Glutamatergic neuron (in vitro differentiated cells): ENCODE data around the gene GNPTAB. TPM values are rescaled to one million over a fixed set of nuclear protein-coding genes. Genes with fewer than 3 reads are reported as not detected.

Experiments
- DNase-seq: peaks from one replicate; pipeline ENCODE4 v3.0.0; 2022
- H3K27ac Mint-ChIP-seq: one replicate; pipeline ENCODE4 v1.8.0; 2020; ENCODE audit warnings: mild to moderate bottlenecking, mixed read lengths, inconsistent platforms; ENCODE audit not compliant: unreplicated experiment
- H3K27me3 Mint-ChIP-seq: one replicate; pipeline ENCODE4 v1.8.0; 2020; ENCODE audit warnings: mild to moderate bottlenecking, moderate library complexity, mixed read lengths, inconsistent platforms; ENCODE audit not compliant: unreplicated experiment
- H3K36me3 Mint-ChIP-seq: one replicate; pipeline ENCODE4 v1.8.0; 2020; ENCODE audit warnings: mild to moderate bottlenecking, mixed read lengths, inconsistent platforms; ENCODE audit not compliant: unreplicated experiment
- H3K4me1 Mint-ChIP-seq: one replicate; pipeline ENCODE4 v1.8.0; 2020; ENCODE audit warnings: mild to moderate bottlenecking, low read depth, mixed read lengths, inconsistent platforms; ENCODE audit not compliant: unreplicated experiment
- H3K4me3 Mint-ChIP-seq: one replicate; pipeline ENCODE4 v1.8.0; 2020; ENCODE audit warnings: mild to moderate bottlenecking, mixed read lengths, inconsistent platforms; ENCODE audit not compliant: unreplicated experiment
- H3K9me3 Mint-ChIP-seq: one replicate; pipeline ENCODE4 v1.8.0; 2020; ENCODE audit warnings: mild to moderate bottlenecking, moderate library complexity, mixed read lengths, inconsistent platforms; ENCODE audit not compliant: unreplicated experiment
- CTCF ChIP-seq: fragments of 200-600 bp; sonication (generic); IDR thresholded peaks from one replicate; pipeline ENCODE4 v1.5.0; 2021; ENCODE audit not compliant: partially characterized antibody, unreplicated experiment
- total RNA-seq: library from RNA; stranded (reverse); fragmentation: NEBNext Ultra II Directional; extraction: Animal tissue kit (Norgen Biotek cat#: 25700); gene quantifications from one replicate; pipeline ENCODE4 v1.2.1, GENCODE V29; 2021; ENCODE audit not compliant: unreplicated experiment

GNPTAB gene
- total RNA-seq, 1 donor from 2014 or later = 20.6 TPM

- H3K4me1 Mint-ChIP-seq = no peaks in the 10 kb centered on the region
- TF ChIP-seq CTCF = no peak
- DNase-seq = no peak
- no peak overlapping the region for H3K4me3 Mint-ChIP-seq
- H3K27me3 Mint-ChIP-seq = no peaks in the 10 kb centered on the region
- H3K27ac Mint-ChIP-seq = no peak overlapping the region
- H3K36me3 Mint-ChIP-seq = no peaks in the 10 kb centered on the region
- H3K9me3 Mint-ChIP-seq = no peaks in the 10 kb centered on the region
Measured at GRCh38 chr12:101733166-101733565, 97.6 kb downstream of the GNPTAB start.

- Mint-ChIP-seq H3K27me3 (no peaks in the 10 kb centered on the region), H3K36me3 (no peaks in the 10 kb centered on the region), H3K4me3 (no peak overlapping the region), H3K27ac (no peak overlapping the region), H3K9me3 (no peaks in the 10 kb centered on the region), H3K4me1 (no peaks in the 10 kb centered on the region)
- TF ChIP-seq CTCF = no peak
- DNase-seq = no peak
Measured at GRCh38 chr12:101732318-101732717, 98.4 kb downstream of the GNPTAB start.

GRCh38 chr12:101729842-101730241 lies 100.9 kb downstream of the GNPTAB start:
- no peak overlapping the region for H3K4me3 Mint-ChIP-seq
- H3K27ac Mint-ChIP-seq = no peak overlapping the region
- H3K27me3 Mint-ChIP-seq = no peaks in the 10 kb centered on the region
- no peaks in the 10 kb centered on the region for H3K9me3 Mint-ChIP-seq
- no peak for DNase-seq
- no peaks in the 10 kb centered on the region for H3K4me1 Mint-ChIP-seq
- TF ChIP-seq CTCF = no peak
- no peaks in the 10 kb centered on the region for H3K36me3 Mint-ChIP-seq

GRCh38 chr12:101727098-101727497 lies 103.7 kb downstream of the GNPTAB start:
- H3K4me1 Mint-ChIP-seq = no peaks in the 10 kb centered on the region
- no peak overlapping the region for H3K4me3 Mint-ChIP-seq
- DNase-seq = no peak
- H3K9me3 Mint-ChIP-seq = no peaks in the 10 kb centered on the region
- H3K36me3 Mint-ChIP-seq = no peaks in the 10 kb centered on the region
- TF ChIP-seq CTCF = no peak
- H3K27me3 Mint-ChIP-seq = no peaks in the 10 kb centered on the region
- no peak overlapping the region for H3K27ac Mint-ChIP-seq

- H3K36me3 Mint-ChIP-seq = no peaks in the 10 kb centered on the region
- no peak for DNase-seq
- no peaks in the 10 kb centered on the region for H3K4me1 Mint-ChIP-seq
- H3K4me3 Mint-ChIP-seq = no peak overlapping the region
- no peak for TF ChIP-seq CTCF
- H3K27me3 Mint-ChIP-seq = no peaks in the 10 kb centered on the region
- no peaks in the 10 kb centered on the region for H3K9me3 Mint-ChIP-seq
- no peak overlapping the region for H3K27ac Mint-ChIP-seq
Measured at GRCh38 chr12:101722392-101722791, 108.4 kb downstream of the GNPTAB start.
